IgD-negative memory B cell (primary cell): ENCODE data around the gene VSTM1. TPM values are rescaled to one million over a fixed set of nuclear protein-coding genes. Genes with fewer than 3 reads are reported as not detected.
"Not testable (repeated sequence)": the region's sequence is repeated elsewhere in the genome, so short reads cannot be mapped to it uniquely, and the experiment has no call there.

ENCODE experiments used
- H3K27ac Mint-ChIP-seq, 3 donors: one replicate each; pipeline ENCODE4 v1.8.0; 2020 to 2022; ENCODE audit warnings: mild to moderate bottlenecking in 3 of 3, mixed read lengths in 3 of 3, moderate library complexity in 1 of 3
- H3K27me3 Mint-ChIP-seq: one replicate; pipeline ENCODE4 v1.8.0; 2021; ENCODE audit warnings: mixed read lengths
- H3K36me3 Mint-ChIP-seq: one replicate; pipeline ENCODE4 v1.8.0; 2020; ENCODE audit warnings: mild to moderate bottlenecking, mixed read lengths
- H3K4me1 Mint-ChIP-seq, 3 donors: one replicate each; pipeline ENCODE4 v1.8.0; 2020 to 2022; ENCODE audit warnings: mixed read lengths in 3 of 3, mild to moderate bottlenecking in 1 of 3
- H3K4me3 Mint-ChIP-seq, 4 donors: one replicate each; pipeline ENCODE4 v1.8.0; 2020 to 2022; ENCODE audit warnings: mild to moderate bottlenecking in 4 of 4, mixed read lengths in 4 of 4, moderate library complexity in 3 of 4
- H3K9me3 Mint-ChIP-seq, 3 donors: one replicate each; pipeline ENCODE4 v1.8.0; 2020 to 2021; ENCODE audit warnings: mixed read lengths in 3 of 3, mild to moderate bottlenecking in 1 of 3
- polyA plus RNA-seq: library from polyadenylated mRNA; unstranded; fragments of 300-500 nt; fragmentation: Illumina TruSeq; gene quantifications from one replicate; pipeline ENCODE4 v1.2.3, GENCODE V29; 2021

The VSTM1 gene
- polyA plus RNA-seq, 1 donor from 2014 or later: not detected

GRCh38 chr19:54095136-54095858 lies 31.6 kb upstream of the VSTM1 start:
- peaks cover 0 to 6% (median 2%) of the 10 kb centered on the region in 3 donors for H3K9me3 Mint-ChIP-seq
- H3K27ac Mint-ChIP-seq: no peak overlapping the region

GRCh38 chr19:54094426-54095000 lies 30.8 kb upstream of the VSTM1 start:
- no peaks in the 10 kb centered on the region for H3K36me3 Mint-ChIP-seq

More at GRCh38 chr19:54095136-54095858, 31.6 kb upstream of the VSTM1 start:
- no peaks in the 10 kb centered on the region for H3K36me3 Mint-ChIP-seq
- peaks cover 4 to 7% (median 5%) of the 10 kb centered on the region in 3 donors for H3K4me1 Mint-ChIP-seq
- peaks cover 22% of the 10 kb centered on the region for H3K27me3 Mint-ChIP-seq
- H3K4me3 Mint-ChIP-seq: peak overlapping the region in 2 of 4 donors; percentile 16 to 60

GRCh38 chr19:54084410-54084809 lies 20.7 kb upstream of the VSTM1 start:
- H3K4me3 Mint-ChIP-seq: no peak overlapping the region
- peaks cover 3 to 7% (median 3%) of the 10 kb centered on the region in 3 donors for H3K9me3 Mint-ChIP-seq
- peaks cover 2% of the 10 kb centered on the region for H3K27me3 Mint-ChIP-seq
- H3K36me3 Mint-ChIP-seq: no peaks in the 10 kb centered on the region
- H3K4me1 Mint-ChIP-seq: no peaks in the 10 kb centered on the region
- no peak overlapping the region for H3K27ac Mint-ChIP-seq

More at GRCh38 chr19:54094426-54095000, 30.8 kb upstream of the VSTM1 start:
- peaks cover 22% of the 10 kb centered on the region for H3K27me3 Mint-ChIP-seq
- peaks cover 4 to 7% (median 5%) of the 10 kb centered on the region in 3 donors for H3K4me1 Mint-ChIP-seq
- peaks cover 0 to 6% (median 2%) of the 10 kb centered on the region in 3 donors for H3K9me3 Mint-ChIP-seq
- peak overlapping the region in 2 of 3 donors; percentile 43 to 53 for H3K27ac Mint-ChIP-seq
- peak overlapping the region in 1 of 4 donors; percentile 70 for H3K4me3 Mint-ChIP-seq

DNA sequence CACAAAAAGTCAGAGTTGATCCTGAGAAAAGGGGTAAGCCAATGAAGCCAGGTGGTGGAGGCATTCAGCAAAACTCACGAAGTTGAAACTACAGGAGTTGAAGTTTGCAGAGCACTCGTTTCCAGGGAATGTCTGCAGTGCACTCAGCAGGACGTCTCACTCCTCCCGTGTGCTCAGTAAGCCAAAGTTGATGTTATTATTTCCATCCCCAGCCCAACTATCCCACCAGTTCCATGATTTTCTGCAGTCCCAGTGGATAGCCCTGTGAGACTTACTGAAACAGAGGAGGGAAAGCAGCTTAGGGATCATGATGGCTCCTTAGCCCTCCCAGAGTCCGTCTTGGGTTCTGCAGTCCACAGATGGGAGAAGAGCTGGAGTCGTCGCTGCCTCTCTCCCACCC lies 17.3 kb upstream of the VSTM1 start, which contains the start of gene TARM1:
Gene TARM1, minus strand, starts transcription at position 334 of the 400 bp plus-strand sequence. Its CDS starts 25 bp downstream, at position 309.
- H3K27me3 Mint-ChIP-seq: peaks cover 4% of the 10 kb centered on the region
- peak within 1 kb of the TSS in 1 of 3 donors; percentile 56 for H3K27ac Mint-ChIP-seq
- H3K9me3 Mint-ChIP-seq: peaks cover 3 to 8% (median 3%) of the 10 kb centered on the region in 3 donors
- H3K4me3 Mint-ChIP-seq: peak within 1 kb of the TSS in 1 of 4 donors; percentile 32
- H3K4me1 Mint-ChIP-seq: no peaks in the 10 kb centered on the region
- H3K36me3 Mint-ChIP-seq: no peaks in the 10 kb centered on the region

DNA sequence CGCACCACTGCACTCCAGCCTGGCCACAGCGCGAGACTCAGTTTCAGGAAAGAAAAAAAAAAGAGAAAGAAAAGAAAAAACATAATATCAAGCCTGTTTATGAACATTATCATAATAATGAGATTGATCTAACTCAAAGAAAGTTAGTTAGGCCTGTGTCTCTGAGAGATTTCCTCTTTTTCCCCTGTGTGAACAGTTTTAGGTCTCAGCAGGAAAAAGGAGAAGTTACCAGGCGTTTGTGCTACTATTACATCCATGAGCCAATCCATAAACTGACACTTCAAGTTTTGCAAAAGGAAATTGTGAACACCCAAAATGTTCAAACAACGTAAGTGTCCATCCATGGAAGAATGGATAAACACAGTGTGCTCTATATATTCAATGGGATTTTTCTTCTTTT lies 13.6 kb upstream of the VSTM1 start:
- Mint-ChIP-seq H3K27me3 (peaks cover 4% of the 10 kb centered on the region), H3K4me3 (no peak overlapping the region), H3K4me1 (no peaks in the 10 kb centered on the region)

GRCh38 chr19:54074851-54075250 lies 11.2 kb upstream of the VSTM1 start:
- H3K27ac Mint-ChIP-seq: no peak overlapping the region
- no peaks in the 10 kb centered on the region for H3K36me3 Mint-ChIP-seq
- no peaks in the 10 kb centered on the region for H3K4me1 Mint-ChIP-seq
- H3K27me3 Mint-ChIP-seq: peaks cover 4% of the 10 kb centered on the region
- no peak overlapping the region for H3K4me3 Mint-ChIP-seq
- peaks cover 0 to 7% (median under 1%) of the 10 kb centered on the region in 3 donors for H3K9me3 Mint-ChIP-seq

More for the DNA sequence above, 13.6 kb upstream of the VSTM1 start:
- Mint-ChIP-seq H3K9me3 (peaks cover 0 to 10% (median 1%) of the 10 kb centered on the region in 3 donors), H3K27ac (peak overlapping the region in 1 of 3 donors; percentile 10), H3K36me3 (no peaks in the 10 kb centered on the region)

DNA sequence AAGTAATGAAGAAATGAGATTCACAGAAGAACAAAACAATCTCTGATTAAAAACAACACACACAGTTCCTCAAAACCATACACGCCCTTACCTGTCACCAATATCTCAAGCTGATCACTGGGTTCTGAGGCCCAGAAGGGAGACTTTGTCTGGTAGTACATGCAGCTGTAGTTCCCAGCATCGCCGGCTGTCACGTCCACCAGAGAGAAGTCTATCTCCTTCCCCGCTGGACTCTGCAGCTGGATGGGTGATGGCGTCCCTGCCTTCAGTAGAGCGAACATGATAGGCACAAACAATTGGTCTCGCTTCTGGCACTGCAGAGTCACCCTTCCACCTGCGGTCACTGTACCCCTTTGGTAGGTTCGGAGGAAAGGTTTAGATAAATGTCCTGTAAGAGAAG lies 10.1 kb upstream of the VSTM1 start:
- Mint-ChIP-seq H3K9me3 (peaks cover 0 to 11% (median 11%) of the 10 kb centered on the region in 3 donors), H3K27ac (no peak overlapping the region)

DNA sequence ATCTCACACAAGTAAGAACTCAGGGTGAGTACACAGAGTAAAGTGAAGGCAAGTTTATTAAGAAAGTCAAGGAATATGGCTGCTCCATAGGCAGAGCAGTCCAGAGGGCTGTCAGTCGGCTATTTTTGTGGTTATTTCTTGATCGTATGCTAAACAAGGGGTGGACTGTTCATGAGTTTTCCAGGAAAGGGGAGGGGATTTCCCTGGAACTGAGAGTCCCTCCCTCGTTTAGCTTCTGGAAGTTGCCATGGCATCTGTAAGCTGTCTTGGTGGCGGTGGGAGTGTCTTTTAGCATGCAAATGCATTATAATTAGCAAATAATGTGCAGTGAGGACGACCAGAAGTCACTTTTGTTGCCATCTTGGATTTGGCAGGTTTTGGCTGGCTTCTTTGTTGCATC lies 5.8 kb upstream of the VSTM1 start:
- no peak overlapping the region for H3K4me3 Mint-ChIP-seq
- H3K9me3 Mint-ChIP-seq: peaks cover 2 to 16% (median 10%) of the 10 kb centered on the region in 3 donors
- H3K36me3 Mint-ChIP-seq: no peaks in the 10 kb centered on the region
- peaks cover 0 to 2% (median 0%) of the 10 kb centered on the region in 3 donors for H3K4me1 Mint-ChIP-seq
- H3K27ac Mint-ChIP-seq: no peak overlapping the region
- peaks cover 2% of the 10 kb centered on the region for H3K27me3 Mint-ChIP-seq

More for the DNA sequence above, 10.1 kb upstream of the VSTM1 start:
- Mint-ChIP-seq H3K4me3 (no peak overlapping the region), H3K36me3 (no peaks in the 10 kb centered on the region), H3K4me1 (peaks cover 0 to 2% (median 0%) of the 10 kb centered on the region in 3 donors), H3K27me3 (no peaks in the 10 kb centered on the region)

- H3K4me1 Mint-ChIP-seq: no peaks in the 10 kb centered on the region
- H3K4me3 Mint-ChIP-seq: no peak overlapping the region
- H3K9me3 Mint-ChIP-seq: peaks cover 2 to 11% (median 5%) of the 10 kb centered on the region in 3 donors
- H3K27me3 Mint-ChIP-seq: peaks cover 12% of the 10 kb centered on the region
- H3K36me3 Mint-ChIP-seq: no peaks in the 10 kb centered on the region
- no peak overlapping the region for H3K27ac Mint-ChIP-seq
Observed at GRCh38 chr19:54062643-54063042, 1.1 kb downstream of the VSTM1 start.

DNA sequence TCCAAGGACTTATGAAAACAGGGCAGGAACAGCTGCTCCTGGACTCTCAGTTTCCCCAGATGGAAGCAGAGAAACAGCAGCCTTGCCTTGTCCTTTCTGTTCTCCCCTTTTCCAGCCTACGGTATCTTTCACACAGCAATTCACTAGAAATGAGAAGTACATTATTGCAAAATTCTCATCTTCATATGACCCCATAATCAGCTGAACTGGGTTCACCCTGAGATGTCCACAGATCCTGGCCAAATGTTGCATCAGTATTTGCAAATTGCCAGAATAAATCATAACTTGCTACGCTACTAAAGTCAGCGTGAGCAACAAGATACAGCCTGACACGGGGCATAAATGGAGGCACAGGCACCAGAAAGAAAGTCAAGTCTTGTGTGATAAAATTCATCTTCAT lies 16.1 kb downstream of the VSTM1 start:
- Mint-ChIP-seq H3K27me3 (peaks cover 1% of the 10 kb centered on the region), H3K27ac (no peak overlapping the region), H3K36me3 (peaks cover 4% of the 10 kb centered on the region), H3K4me3 (no peak overlapping the region), H3K9me3 (peaks cover 2 to 13% (median 8%) of the 10 kb centered on the region in 3 donors), H3K4me1 (no peaks in the 10 kb centered on the region)

GRCh38 chr19:54045771-54046170 lies 17.9 kb downstream of the VSTM1 start:
- Mint-ChIP-seq H3K27me3 (peaks cover 3% of the 10 kb centered on the region), H3K36me3 (peaks cover 4% of the 10 kb centered on the region), H3K27ac (no peak overlapping the region), H3K9me3 (peaks cover 2 to 13% (median 5%) of the 10 kb centered on the region in 3 donors), H3K4me3 (no peak overlapping the region), H3K4me1 (no peaks in the 10 kb centered on the region)

- H3K4me1 Mint-ChIP-seq: no peaks in the 10 kb centered on the region
- H3K36me3 Mint-ChIP-seq: peaks cover 4% of the 10 kb centered on the region
- H3K4me3 Mint-ChIP-seq: no peak overlapping the region
- H3K27me3 Mint-ChIP-seq: peaks cover 7% of the 10 kb centered on the region
- H3K9me3 Mint-ChIP-seq: peaks cover 0 to 6% (median 5%) of the 10 kb centered on the region in 3 donors
- no peak overlapping the region for H3K27ac Mint-ChIP-seq
Observed at GRCh38 chr19:54042989-54043388, 20.7 kb downstream of the VSTM1 start.

GRCh38 chr19:54041969-54042606 lies 21.6 kb downstream of the VSTM1 start:
- H3K27ac Mint-ChIP-seq: no peak overlapping the region
- H3K36me3 Mint-ChIP-seq: peaks cover 4% of the 10 kb centered on the region
- H3K27me3 Mint-ChIP-seq: peaks cover 7% of the 10 kb centered on the region
- no peak overlapping the region for H3K4me3 Mint-ChIP-seq
- H3K9me3 Mint-ChIP-seq: peaks cover 5 to 11% (median 6%) of the 10 kb centered on the region in 3 donors
- H3K4me1 Mint-ChIP-seq: no peaks in the 10 kb centered on the region

DNA sequence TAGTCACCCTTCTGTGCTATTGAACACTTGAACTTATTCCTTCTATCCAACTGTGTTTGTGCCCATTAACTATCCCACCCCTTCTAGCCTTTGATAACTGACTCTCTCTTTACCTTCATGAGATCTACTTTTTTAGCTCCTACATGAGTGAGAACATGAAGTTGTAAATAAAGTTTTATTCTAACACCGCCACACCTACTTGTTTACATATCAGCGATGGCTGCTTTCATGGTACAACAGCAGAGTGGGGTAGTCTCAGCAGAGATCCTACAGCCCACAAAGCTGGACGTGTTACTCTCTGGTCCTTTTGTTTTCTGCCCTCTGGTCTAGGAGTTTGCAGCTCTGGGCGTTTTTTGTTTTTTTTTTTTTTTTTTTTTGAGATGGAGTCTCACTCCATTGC lies 23.7 kb downstream of the VSTM1 start:
- Mint-ChIP-seq H3K4me1 (no peaks in the 10 kb centered on the region), H3K27me3 (peaks cover 6% of the 10 kb centered on the region), H3K36me3 (peaks cover 2% of the 10 kb centered on the region), H3K4me3 (no peak overlapping the region), H3K27ac (no peak overlapping the region), H3K9me3 (peaks cover 3 to 10% (median 6%) of the 10 kb centered on the region in 3 donors)

- H3K9me3 Mint-ChIP-seq: not testable (repeated sequence)
Observed at GRCh38 chr19:54036542-54036941, 27.2 kb downstream of the VSTM1 start.

More at GRCh38 chr19:54036542-54036941, 27.2 kb downstream of the VSTM1 start:
- H3K27ac Mint-ChIP-seq, H3K27me3 Mint-ChIP-seq, H3K4me3 Mint-ChIP-seq, H3K36me3 Mint-ChIP-seq, H3K4me1 Mint-ChIP-seq: not testable (repeated sequence)
